GM12873 (cell line): ENCODE results near the gene PHACTR4.

Experiments used
- TF ChIP-seq, protein P1 (sequence below): IDR thresholded peaks from 2 replicates; pipeline ENCODE4 v1.5.1; 2012; ENCODE audit warnings: low read depth, mild to moderate bottlenecking, moderate library complexity, low read length, control low read depth; ENCODE audit not compliant: insufficient read depth; ENCODE audit errors: missing control alignments

The PHACTR4 gene

DNA sequence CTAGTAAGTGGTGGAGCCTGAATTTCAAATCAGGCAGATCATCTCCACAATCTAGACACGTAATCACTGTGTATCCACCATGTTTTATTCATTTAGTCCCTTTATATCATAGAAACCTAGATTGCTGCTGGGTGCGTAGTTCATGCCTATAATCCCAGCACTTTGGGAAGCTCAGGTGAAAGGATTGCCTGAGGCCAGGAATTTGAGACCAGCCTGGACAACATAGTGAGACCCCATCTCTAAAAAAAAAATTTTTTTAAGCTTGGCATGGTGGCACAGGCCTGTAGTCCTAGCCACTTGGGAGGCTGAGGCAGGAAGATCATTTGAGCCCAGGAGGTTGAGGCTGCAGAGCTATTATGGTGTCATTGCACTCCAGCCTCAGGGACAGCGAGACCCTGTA lies 30.6 kb upstream of the PHACTR4 start:
- TF ChIP-seq, protein P1, sequence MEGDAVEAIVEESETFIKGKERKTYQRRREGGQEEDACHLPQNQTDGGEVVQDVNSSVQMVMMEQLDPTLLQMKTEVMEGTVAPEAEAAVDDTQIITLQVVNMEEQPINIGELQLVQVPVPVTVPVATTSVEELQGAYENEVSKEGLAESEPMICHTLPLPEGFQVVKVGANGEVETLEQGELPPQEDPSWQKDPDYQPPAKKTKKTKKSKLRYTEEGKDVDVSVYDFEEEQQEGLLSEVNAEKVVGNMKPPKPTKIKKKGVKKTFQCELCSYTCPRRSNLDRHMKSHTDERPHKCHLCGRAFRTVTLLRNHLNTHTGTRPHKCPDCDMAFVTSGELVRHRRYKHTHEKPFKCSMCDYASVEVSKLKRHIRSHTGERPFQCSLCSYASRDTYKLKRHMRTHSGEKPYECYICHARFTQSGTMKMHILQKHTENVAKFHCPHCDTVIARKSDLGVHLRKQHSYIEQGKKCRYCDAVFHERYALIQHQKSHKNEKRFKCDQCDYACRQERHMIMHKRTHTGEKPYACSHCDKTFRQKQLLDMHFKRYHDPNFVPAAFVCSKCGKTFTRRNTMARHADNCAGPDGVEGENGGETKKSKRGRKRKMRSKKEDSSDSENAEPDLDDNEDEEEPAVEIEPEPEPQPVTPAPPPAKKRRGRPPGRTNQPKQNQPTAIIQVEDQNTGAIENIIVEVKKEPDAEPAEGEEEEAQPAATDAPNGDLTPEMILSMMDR: no peak

DNA sequence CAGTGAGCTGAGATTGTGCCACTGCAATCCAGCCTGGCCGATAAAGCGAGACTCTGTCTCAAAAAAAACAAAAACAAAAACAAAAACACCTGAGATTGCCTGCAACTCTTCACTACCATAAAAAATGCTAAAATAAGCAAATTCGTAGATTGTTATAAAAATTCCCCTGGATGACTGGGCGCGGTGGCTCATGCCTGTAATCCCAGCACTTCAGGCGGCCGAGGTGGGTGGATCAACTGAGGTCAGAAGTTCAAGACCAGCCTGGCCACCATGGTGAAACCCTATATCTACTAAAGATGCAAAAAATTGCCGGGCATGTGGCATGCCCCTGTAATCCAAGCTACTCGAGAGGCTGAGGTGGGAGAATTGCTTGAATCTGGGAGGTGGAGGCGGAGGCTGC lies 30.0 kb upstream of the PHACTR4 start:
- TF ChIP-seq, protein P1: no peak

DNA sequence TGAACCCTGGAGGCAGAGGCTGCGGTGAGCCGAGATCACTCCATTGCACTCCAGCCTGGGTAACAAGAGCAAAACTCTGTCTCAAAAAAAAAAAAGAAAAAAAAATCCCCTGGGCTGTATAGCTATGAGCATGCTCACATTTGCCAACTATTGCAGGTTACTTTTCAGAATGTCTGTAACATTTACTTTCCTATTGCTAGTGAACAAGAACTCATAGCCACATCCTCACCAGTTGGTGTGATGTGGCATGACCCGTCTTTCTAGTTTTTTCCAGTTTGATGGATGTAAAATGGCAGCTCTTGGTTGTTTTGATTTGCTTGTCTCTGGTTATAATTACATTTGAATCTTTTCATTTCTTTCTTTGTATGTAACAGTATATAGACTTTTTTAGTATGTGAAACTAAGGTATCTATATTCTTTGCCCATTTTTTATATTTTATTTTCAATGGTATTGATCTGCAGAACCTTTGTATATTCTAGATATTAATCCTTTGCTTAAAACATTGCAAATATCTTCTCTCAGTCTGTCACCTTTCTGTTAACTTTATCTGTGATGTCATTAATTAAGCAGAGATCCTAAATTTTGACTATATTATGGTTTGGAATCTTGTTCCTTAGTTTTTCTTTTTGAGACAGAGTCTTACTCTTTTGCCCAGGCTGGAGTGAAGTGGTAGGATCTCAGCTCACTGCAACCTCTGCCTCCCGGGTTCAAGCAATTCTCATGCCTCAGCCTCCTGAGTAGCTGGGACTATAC lies 29.1 kb upstream of the PHACTR4 start:
- TF ChIP-seq, protein P1: no peak

DNA sequence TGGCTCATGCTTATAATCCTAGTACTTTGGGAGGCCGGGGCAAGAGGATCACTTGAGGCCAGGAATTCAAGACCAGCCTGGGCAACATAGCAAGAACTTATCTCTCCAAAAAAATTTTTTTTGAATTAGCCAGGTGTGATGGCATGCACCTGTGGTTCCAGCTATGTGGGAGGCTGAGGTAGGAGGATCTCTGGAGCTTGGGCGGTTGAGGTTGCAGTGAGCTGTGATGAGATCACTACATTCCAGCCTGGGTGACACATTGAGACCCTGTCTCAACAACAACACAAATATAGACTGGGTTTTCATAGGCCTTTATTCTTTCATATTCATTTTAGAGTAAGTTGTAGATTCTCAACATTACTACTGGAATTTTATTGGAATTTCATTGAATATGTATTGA lies 27.9 kb upstream of the PHACTR4 start:
- TF ChIP-seq, protein P1: no peak

DNA sequence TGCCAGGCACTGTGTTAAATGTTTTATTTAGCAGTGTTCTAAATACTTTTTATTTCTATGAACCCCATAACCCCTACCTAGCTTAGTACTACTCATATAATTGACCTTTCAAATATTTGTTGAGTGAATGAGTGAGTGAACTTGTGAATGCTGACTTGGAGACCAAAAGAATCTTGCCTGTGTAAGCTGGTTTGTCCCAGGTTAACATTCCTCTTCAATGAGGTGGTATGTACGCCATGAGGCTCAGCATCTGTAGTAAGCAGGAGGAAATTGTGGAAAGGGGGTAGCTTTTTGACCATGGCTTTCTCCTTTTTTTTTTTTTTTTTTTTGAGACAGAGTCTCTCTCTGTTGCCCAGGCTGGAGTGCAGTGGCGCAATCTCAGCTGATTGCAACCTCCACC lies 26.1 kb upstream of the PHACTR4 start:
- TF ChIP-seq, protein P1: no peak

DNA sequence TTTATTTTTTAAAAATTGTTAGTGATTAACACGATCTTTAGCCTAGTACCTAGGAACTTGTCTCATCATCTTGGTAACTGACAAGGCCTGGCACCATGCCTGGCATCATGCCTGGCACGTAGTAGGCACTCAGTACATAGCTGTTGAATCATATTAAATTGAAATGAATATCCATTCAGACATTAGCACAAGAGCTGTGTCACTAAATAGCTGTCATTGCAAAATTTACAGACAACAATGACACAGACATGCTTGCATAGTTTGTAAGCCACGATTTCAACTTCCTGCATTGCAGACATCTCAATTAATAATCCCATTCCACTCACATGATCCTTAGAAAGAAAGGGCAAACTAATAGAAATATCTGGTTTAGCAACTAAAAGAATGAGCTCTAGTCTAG lies 15.4 kb upstream of the PHACTR4 start:
- TF ChIP-seq, protein P1: no peak

DNA sequence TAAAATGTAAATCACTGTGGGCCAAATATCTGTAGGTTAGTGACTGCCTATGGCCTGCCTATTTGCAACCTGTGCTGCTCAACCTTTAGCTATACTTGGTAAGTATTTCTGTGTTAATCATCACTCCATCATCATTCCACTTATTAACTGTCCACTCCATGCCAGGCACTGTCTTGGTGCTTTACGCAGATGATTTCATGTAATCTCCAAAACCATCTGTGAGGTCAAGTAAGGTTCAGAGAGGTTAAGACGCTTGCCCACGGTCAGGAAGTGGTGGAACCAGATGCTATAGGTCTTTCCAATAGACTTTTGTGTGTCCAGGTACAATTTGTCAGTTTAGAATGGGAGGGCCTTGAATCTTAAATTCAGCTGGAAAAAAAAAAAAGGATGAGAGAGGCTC lies 10.8 kb upstream of the PHACTR4 start:
- TF ChIP-seq, protein P1: no peak
